Right atrium auricular region (tissue), 2 donors: ENCODE measurements around the gene CPA4. TPM values are rescaled to one million over a fixed set of nuclear protein-coding genes. Genes with fewer than 3 reads are reported as not detected.

ENCODE experiments used
- total RNA-seq, 2 donors: library from RNA; depleted of rRNA; stranded (reverse); fragments of >200 nt; gene quantifications; one replicate each; pipeline ENCODE4 v1.1.0, GENCODE V29; 2016

CPA4 gene
- total RNA-seq, 2 donors from 2014 or later, result 2.0 to 6.0 TPM

Other genes starting within 250 kb of the CPA4 start
- gene ZC3HC1, start 241.8 kb upstream of the CPA4 start, total RNA-seq, result 10 to 100 TPM; 12.1 to 12.8 TPM
- gene KLHDC10, start 222.6 kb upstream of the CPA4 start, total RNA-seq, result 10 to 100 TPM; 16.7 to 19.1 TPM
- 1 to 10 TPM; 7.3 to 8.8 TPM for gene TMEM209, start 87.8 kb upstream of the CPA4 start, total RNA-seq
- not detected for gene SSMEM1, start 85.3 kb upstream of the CPA4 start, total RNA-seq
- not detected for gene CPA2, start 26.3 kb upstream of the CPA4 start, total RNA-seq
- gene CPA5, start 51.7 kb downstream of the CPA4 start, total RNA-seq, result not detected
- gene CPA1, start 87.3 kb downstream of the CPA4 start, total RNA-seq, result not detected
- gene CEP41, start 147.9 kb downstream of the CPA4 start, total RNA-seq, result 1 to 10 TPM; 1.5 to 5.5 TPM
- 10 to 100 TPM in 1 of 2 donors, 1 to 10 TPM in 1; 7.2 to 27.8 TPM for gene MEST, start 198.9 kb downstream of the CPA4 start, total RNA-seq